Measurements from ENCODE around the gene RTRAF. TPM values are rescaled to one million over a fixed set of nuclear protein-coding genes. Genes with fewer than 3 reads are reported as not detected.

RTRAF gene
- total RNA-seq, 2 donors from 2014 or later: 157 to 181 TPM

GRCh38 chr14:52000696-52001095, 11.3 kb downstream of the RTRAF start:
- Histone ChIP-seq H3K36me3 (peaks cover 5% of the 10 kb centered on the region), H3K4me3 (no peak overlapping the region), H3K27me3 (no peaks in the 10 kb centered on the region), H3K9me3 (no peaks in the 10 kb centered on the region), H3K27ac (no peak overlapping the region), H3K4me1 (no peaks in the 10 kb centered on the region), H3K9ac (ENCODE audit: low read depth in 2 of 2, low read length in 2 of 2) (no peak overlapping the region)
- no peak for DNase-seq
- no peak for TF ChIP-seq CTCF (IDR thresholded peaks at IDR 0.05)
- intact Hi-C loops (cut with DNase I): loop anchor here (10.0 kb wide), 1 partner anchor 474 kb away; no protein-coding TSS in a partner anchor

GRCh38 chr14:52002542-52002941, 13.2 kb downstream of the RTRAF start:
- Histone ChIP-seq H3K4me1 (no peaks in the 10 kb centered on the region), H3K4me3 (no peak overlapping the region), H3K27me3 (no peaks in the 10 kb centered on the region), H3K9ac (ENCODE audit: low read depth in 2 of 2, low read length in 2 of 2) (no peak overlapping the region), H3K27ac (no peak overlapping the region), H3K9me3 (no peaks in the 10 kb centered on the region), H3K36me3 (peaks cover 5% of the 10 kb centered on the region)
- intact Hi-C loops (cut with DNase I): loop anchor here (10.0 kb wide), 1 partner anchor 472 kb away; no protein-coding TSS in a partner anchor
- DNase-seq: no peak
- no peak for TF ChIP-seq CTCF (IDR thresholded peaks at IDR 0.05)

- no peaks in the 10 kb centered on the region for H3K27me3 ChIP-seq
- H3K36me3 ChIP-seq: peaks cover 5% of the 10 kb centered on the region
- TF ChIP-seq CTCF (IDR thresholded peaks at IDR 0.05): no peak
- no peak overlapping the region for H3K4me3 ChIP-seq
- no peak overlapping the region for H3K9ac ChIP-seq (ENCODE audit: low read depth in 2 of 2, low read length in 2 of 2)
- H3K27ac ChIP-seq: no peak overlapping the region
- H3K9me3 ChIP-seq: no peaks in the 10 kb centered on the region
- no peak for DNase-seq
- no peaks in the 10 kb centered on the region for H3K4me1 ChIP-seq
- intact Hi-C loops (cut with DNase I): loop anchor here (10.0 kb wide), 1 partner anchor 471 kb away; no protein-coding TSS in a partner anchor
These were observed 14.0 kb downstream of the RTRAF start for GRCh38 chr14:52003324-52003723.

GRCh38 chr14:52005625-52006024, 16.3 kb downstream of the RTRAF start:
- H3K9me3 ChIP-seq: no peaks in the 10 kb centered on the region
- no peak for TF ChIP-seq CTCF (IDR thresholded peaks at IDR 0.05)
- intact Hi-C loops (cut with DNase I): loop anchor here (10.0 kb wide), 1 partner anchor 469 kb away; no protein-coding TSS in a partner anchor
- H3K27ac ChIP-seq: no peak overlapping the region
- no peak overlapping the region for H3K9ac ChIP-seq (ENCODE audit: low read depth in 2 of 2, low read length in 2 of 2)
- H3K36me3 ChIP-seq: peaks cover 5% of the 10 kb centered on the region
- H3K27me3 ChIP-seq: no peaks in the 10 kb centered on the region
- H3K4me3 ChIP-seq: no peak overlapping the region
- DNase-seq: no peak
- no peaks in the 10 kb centered on the region for H3K4me1 ChIP-seq

- intact Hi-C loops (cut with DNase I): loop anchor here (10.0 kb wide), 1 partner anchor 468 kb away; no protein-coding TSS in a partner anchor
- H3K27ac ChIP-seq: no peak overlapping the region
These were observed 17.0 kb downstream of the RTRAF start for GRCh38 chr14:52006361-52006760.

More at GRCh38 chr14:52006361-52006760, 17.0 kb downstream of the RTRAF start:
- no peaks in the 10 kb centered on the region for H3K9me3 ChIP-seq
- peaks cover 5% of the 10 kb centered on the region for H3K36me3 ChIP-seq
- no peak for TF ChIP-seq CTCF (IDR thresholded peaks at IDR 0.05)
- no peak for DNase-seq
- no peaks in the 10 kb centered on the region for H3K27me3 ChIP-seq
- H3K9ac ChIP-seq (ENCODE audit: low read depth in 2 of 2, low read length in 2 of 2): no peak overlapping the region
- no peaks in the 10 kb centered on the region for H3K4me1 ChIP-seq
- H3K4me3 ChIP-seq: no peak overlapping the region
